Activated T-cell treated with anti-CD3 and anti-CD28 coated beads for 48 hours (primary cell): Measurements from ENCODE around the gene ZNF622.
"Not testable (repeated sequence)": the region's sequence is repeated elsewhere in the genome, so short reads cannot be mapped to it uniquely, and the experiment has no call there.

Source experiments
- DNase-seq: peaks from one replicate; pipeline ENCODE4 v3.0.0-alpha.2; 2020; ENCODE audit warnings: low read depth

ZNF622 gene

DNA sequence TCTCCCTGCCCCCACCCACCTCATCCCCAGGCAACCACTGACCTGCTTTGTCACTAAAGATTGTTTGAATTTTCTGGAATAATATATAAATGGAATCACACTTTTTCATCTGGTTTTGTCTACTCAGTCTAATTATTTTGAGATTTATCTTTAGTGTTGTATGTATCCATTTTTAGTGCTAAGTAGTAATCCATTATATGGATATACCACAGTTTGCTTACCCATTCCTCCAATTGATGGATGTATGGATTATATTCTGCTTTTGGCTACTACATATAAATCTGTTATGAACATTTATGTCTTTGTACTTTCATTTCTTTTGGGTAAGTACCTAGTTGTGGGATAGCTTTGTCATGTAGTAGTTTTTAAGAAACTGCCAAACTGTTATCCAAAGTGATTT, 14.5 kb upstream of the ZNF622 start:
- DNase-seq: no peak

DNA sequence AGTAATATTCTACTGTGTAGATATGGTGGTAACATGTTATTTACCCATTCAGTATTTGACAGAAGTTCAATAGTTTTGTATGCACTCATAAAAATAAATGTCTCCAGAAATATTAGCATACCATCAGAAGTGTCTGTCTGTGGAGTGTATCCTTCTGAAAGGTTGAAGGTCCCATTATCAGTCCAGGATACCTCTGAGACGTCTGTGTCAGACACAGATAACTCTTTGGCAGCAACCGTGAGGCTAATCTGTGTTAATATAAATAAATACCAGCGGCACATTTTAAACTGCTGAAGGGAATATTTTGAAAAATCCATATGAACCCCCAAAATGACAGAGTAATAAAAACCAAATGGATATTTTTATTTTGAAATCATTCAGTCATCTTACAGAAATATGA, 11.9 kb upstream of the ZNF622 start:
- no peak for DNase-seq

- not testable (repeated sequence) for DNase-seq
Measured at GRCh38 chr5:16476417-16476816, 10.8 kb upstream of the ZNF622 start.

GRCh38 chr5:16471387-16471786, 5.8 kb upstream of the ZNF622 start:
- no peak for DNase-seq

DNA sequence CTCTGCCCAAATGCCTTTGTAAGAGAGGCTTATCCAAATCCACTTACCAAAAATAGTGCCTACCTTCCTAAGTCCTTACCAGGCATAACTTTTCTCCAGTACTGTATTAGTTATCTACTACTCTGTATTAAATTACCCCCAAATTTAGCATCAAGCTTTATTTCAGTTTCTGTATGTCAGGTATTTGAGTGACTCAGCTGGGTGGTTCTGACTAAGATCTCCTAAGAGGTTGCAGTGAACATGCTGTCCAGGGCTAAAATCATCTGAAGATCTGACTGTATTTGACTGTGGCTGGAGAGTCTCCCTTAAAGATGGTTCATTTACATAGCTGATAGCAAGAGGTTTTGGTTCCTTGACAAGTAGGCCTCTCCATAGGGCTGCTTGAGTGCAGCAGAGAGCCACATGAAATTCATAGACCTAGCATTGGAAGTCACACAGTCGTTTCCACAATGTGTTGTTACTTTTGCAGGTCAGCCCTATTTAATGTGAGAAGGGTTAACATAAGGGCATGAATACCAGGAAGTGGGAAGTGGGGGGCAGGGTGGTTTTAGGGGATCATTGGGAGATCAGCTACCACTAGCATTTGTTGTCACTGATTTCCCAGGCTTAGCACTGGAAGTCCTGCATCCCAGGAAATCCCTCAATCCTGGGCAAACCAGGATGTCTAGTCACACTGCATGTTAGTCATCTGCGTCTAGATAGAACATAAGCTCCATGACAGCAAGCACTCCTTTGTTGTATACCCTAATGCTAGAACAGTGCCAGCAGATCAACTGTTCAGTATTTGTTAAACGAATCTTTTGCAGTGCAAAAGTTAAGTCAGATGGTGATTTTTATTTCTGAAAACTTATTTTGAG, 2.0 kb upstream of the ZNF622 start:
- no peak for DNase-seq

DNA sequence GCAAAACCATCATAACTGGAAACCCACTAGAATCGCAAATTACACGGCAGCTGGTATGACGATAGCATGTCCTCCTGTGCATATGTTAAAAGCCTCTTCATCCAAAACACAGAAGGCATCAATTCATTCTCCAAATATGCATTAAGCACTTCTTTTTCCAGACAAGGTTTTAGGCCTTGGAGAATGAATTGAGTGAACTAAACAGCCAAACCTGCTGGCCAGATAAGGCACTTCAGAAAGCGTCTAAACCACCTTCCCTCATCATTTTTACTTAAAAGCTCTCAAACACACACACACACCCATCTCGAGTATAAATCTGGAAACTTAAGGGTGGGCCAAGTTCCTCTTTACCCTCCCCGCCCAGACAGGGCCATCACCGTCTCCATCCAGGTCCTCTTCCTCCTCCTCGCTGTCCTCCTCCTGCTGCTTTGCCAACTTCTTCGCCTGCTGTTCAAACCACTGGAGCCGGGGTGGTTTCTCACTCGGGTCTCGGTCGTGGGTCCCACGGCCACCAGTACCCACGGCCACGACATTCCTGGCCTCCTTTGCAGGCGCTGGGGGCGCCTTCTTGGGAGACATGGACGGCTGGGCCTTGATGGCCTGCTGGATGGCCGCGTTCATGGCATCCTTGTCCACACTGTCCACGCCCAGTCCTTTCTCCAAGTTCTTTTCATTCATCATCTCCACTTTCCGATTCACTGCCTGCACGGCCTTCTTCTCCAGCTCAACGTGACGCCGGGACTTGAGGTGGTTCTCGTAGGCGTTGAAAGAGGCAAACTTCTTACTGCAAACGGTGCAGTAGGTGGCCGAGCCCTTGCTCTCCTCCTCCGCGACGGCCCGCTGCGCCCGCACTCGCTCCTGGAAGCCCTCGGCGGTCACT, 696 bp downstream of the ZNF622 start:
- DNase-seq: no peak

DNA sequence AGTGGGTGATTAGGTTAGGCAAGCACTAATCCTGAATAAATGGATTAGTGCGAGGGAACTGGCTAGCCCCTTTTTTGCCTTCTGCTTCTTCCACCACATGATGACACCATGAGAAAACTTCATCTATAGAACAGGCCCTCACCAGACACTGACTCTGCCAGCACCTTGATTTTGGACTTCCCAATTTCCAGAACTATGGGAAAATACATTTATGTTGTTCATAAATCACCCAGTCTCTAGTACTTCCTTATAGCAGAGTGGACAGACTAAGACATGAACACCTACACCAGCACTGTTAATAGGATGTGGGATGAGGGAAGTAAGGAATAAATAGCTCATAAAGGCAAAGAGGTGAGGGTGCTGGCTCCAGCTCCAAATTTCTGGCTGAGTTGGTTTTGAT, 1.4 kb downstream of the ZNF622 start:
- DNase-seq: no peak

GRCh38 chr5:16461782-16462181, 3.8 kb downstream of the ZNF622 start:
- DNase-seq: no peak

DNA sequence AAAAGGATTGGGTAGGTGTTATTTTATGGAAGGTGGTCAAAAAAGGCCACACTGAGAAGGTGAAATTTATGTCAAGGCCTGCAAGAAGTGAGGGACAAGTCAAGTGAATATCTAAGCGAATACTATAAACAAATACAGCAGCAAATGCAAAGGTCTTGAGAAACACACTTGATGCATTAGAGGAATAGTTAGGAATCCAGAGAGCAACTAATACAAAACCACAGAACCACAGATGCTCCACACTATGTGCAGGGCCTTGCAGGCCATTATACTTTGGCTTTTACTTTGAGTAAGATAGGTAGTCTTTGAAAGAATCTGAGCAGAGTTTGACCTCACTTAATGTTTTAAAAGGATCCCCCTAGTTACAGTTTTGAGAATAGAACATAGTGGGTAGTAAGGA, 4.6 kb downstream of the ZNF622 start:
- DNase-seq: no peak

DNA sequence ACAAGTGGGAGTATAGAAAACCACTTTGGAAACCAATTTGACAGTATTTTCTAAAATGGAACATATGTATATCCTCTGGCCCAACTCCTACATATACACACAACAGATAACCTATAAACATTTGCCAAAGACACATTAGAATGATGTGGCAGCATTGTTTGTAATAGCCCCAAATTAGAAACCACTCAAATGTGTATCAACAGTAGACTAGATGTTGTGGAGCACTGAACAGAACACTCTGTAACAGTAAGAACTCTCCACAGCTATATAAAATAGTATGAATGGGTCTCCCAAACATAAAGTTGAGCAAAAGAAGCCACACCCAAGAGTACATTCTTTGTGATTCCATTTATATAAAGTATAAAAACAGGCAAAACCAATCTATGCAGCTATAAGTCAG, 6.1 kb downstream of the ZNF622 start:
- no peak for DNase-seq

GRCh38 chr5:16457853-16458252, 7.7 kb downstream of the ZNF622 start:
- no peak for DNase-seq

DNA sequence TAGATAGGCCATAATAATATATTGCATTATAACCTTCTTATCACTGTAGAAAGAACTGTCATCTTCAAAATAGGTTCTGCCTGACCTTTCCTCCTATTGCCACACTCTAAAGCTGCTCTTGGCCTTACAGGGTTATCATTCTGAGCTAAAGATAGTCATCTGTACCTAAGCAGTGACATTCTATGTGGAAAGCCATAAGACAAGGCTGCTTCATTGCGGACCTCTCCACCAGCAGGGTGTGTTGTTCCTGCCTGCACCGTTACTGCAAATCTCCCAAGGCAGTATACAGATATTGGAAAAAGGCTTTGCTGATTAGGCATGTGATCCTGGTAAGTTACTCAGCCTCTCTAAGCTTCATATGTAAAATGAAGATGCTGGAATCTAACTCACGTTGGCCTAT, 8.1 kb downstream of the ZNF622 start:
- DNase-seq: no peak

DNA sequence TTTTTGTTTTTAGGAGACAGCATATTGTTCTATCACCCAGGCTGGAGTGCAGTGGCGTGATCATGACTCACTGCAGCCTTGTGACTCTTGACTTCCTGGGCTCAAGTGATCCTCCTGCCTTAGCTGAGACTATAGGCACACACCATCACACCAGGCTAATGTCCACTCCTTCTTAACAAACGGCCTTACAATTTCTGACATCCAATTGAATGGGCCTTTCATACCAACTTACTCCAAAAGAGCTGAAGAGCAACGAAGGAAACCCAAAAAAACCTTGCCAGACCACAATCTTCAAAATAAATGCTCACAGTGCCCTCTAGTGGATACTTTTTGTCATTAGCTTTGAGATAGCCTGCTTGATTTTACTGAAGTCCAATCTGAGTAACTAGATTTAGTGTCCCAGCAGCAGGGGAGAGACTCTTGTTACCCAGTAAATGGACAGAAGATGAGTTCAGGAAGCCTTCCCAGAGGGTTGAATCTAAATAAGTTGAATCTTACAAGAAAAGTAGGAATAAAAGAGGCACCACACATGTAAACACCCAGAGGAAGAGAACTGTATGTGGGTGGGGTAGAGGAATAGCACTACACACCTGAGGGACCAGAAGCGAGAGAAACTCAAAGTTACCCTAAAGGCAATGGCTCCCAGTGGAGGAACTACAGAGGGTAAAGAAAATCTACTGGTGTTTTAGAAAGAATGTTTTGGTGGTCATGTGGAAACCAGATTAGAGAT, 9.3 kb downstream of the ZNF622 start:
- DNase-seq: no peak

GRCh38 chr5:16455668-16456067, 9.9 kb downstream of the ZNF622 start:
- DNase-seq: no peak

- DNase-seq: no peak
Measured at GRCh38 chr5:16454686-16455085, 10.9 kb downstream of the ZNF622 start.

- DNase-seq: no peak
Measured at GRCh38 chr5:16453609-16454008, 12.0 kb downstream of the ZNF622 start.

GRCh38 chr5:16450163-16450562, 15.4 kb downstream of the ZNF622 start:
- no peak for DNase-seq

DNA sequence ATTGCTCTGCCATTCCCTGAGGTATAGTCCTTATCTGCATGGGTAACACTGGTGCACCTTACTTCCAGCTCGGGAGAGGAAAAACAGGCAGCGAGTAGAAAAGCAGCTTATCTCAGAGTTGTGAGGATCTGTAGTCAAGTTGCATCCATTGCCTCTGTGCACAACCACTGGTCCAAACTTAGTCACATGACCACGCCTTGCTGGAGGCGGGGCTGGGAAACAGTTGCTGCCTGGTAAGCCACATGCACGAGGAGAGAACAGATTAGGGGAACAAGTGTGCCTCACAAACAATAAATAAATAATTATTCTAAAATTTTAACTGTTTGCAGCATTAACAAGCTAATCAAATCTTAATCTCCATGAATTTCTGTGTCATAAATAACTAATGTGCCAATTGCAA, 18.6 kb downstream of the ZNF622 start:
- DNase-seq: no peak

- no peak for DNase-seq
Measured at GRCh38 chr5:16437977-16438376, 27.6 kb downstream of the ZNF622 start.

- not testable (repeated sequence) for DNase-seq
Measured at GRCh38 chr5:16436065-16436682, 29.4 kb downstream of the ZNF622 start.

GRCh38 chr5:16431490-16431889, 34.1 kb downstream of the ZNF622 start:
- no peak for DNase-seq
